Neural cell (in vitro differentiated cells): ENCODE results near the gene SLC37A3.

Experiments
- CTCF ChIP-seq: fragments of 450-650 bp; IDR thresholded peaks from 2 replicates; pipeline ENCODE4 v1.5.1; 2014; ENCODE audit warnings: antibody characterized with exemption, mild to moderate bottlenecking, moderate library complexity; ENCODE audit not compliant: poor library complexity, severe bottlenecking
- EP300 ChIP-seq: fragments of 450-650 bp; conservative IDR thresholded peaks from 2 replicates; pipeline ENCODE4 v1.6.1; 2014; ENCODE audit warnings: antibody characterized with exemption, mild to moderate bottlenecking, moderate library complexity; ENCODE audit not compliant: poor library complexity, severe bottlenecking
- RAD21 ChIP-seq: fragments of 450-650 bp; conservative IDR thresholded peaks from 2 replicates; pipeline ENCODE4 v1.6.1; 2014; ENCODE audit warnings: antibody characterized with exemption, mild to moderate bottlenecking, moderate library complexity

GRCh38 chr7:140364819-140365218, 33.5 kb downstream of the SLC37A3 start:
- no peak for TF ChIP-seq CTCF
- no peak for TF ChIP-seq EP300
- no peak for TF ChIP-seq RAD21
